ENCODE results near the gene FRMD8.

DNA sequence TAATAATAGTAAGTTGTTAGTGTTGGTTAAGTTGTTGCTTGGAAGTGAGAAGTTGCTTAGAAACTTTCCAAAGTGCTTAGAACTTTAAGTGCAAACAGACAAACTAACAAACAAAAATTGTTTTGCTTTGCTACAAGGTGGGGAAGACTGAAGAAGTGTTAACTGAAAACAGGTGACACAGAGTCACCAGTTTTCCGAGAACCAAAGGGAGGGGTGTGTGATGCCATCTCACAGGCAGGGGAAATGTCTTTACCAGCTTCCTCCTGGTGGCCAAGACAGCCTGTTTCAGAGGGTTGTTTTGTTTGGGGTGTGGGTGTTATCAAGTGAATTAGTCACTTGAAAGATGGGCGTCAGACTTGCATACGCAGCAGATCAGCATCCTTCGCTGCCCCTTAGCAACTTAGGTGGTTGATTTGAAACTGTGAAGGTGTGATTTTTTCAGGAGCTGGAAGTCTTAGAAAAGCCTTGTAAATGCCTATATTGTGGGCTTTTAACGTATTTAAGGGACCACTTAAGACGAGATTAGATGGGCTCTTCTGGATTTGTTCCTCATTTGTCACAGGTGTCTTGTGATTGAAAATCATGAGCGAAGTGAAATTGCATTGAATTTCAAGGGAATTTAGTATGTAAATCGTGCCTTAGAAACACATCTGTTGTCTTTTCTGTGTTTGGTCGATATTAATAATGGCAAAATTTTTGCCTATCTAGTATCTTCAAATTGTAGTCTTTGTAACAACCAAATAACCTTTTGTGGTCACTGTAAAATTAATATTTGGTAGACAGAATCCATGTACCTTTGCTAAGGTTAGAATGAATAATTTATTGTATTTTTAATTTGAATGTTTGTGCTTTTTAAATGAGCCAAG, 38.9 kb downstream of the FRMD8 start:
- TF ChIP-seq, protein P1, sequence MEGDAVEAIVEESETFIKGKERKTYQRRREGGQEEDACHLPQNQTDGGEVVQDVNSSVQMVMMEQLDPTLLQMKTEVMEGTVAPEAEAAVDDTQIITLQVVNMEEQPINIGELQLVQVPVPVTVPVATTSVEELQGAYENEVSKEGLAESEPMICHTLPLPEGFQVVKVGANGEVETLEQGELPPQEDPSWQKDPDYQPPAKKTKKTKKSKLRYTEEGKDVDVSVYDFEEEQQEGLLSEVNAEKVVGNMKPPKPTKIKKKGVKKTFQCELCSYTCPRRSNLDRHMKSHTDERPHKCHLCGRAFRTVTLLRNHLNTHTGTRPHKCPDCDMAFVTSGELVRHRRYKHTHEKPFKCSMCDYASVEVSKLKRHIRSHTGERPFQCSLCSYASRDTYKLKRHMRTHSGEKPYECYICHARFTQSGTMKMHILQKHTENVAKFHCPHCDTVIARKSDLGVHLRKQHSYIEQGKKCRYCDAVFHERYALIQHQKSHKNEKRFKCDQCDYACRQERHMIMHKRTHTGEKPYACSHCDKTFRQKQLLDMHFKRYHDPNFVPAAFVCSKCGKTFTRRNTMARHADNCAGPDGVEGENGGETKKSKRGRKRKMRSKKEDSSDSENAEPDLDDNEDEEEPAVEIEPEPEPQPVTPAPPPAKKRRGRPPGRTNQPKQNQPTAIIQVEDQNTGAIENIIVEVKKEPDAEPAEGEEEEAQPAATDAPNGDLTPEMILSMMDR (IDR thresholded peaks at IDR 0.05 in 8 of 11, conservative IDR thresholded peaks at IDR 0.05 in 3 of 11): peak in 9 of 11 experiments; percentile 36 to 88 (median 64)
- TF ChIP-seq POLR2A (IDR thresholded peaks at IDR 0.05): peak; percentile 74 to 89 (median 87)

All from spleen (tissue), 7 donors.